Aorta (tissue), 5 donors: ENCODE data around the gene TNFSF13B. TPM values are rescaled to one million over a fixed set of nuclear protein-coding genes. Genes with fewer than 3 reads are reported as not detected.
"Not testable (repeated sequence)": the region's sequence is repeated elsewhere in the genome, so short reads cannot be mapped to it uniquely, and the experiment has no call there.

Experiments used
- ATAC-seq: fragments of 200-7000 bp; cut with Tn5 transposase; one replicate; pipeline ENCODE4 v1.9.1; 2022; ENCODE audit warnings: moderate library complexity; ENCODE audit not compliant: low FRiP score
- DNase-seq, 2 donors: peaks; one replicate each; pipeline ENCODE4 v3.0.0-alpha.2; 2020
- H3K27ac ChIP-seq, 2 donors: one replicate each; pipeline ENCODE4 v1.5.1; 2013; ENCODE audit warnings: low read length in 2 of 2, mild to moderate bottlenecking in 2 of 2, moderate library complexity in 2 of 2, control low read depth in 1 of 2, inconsistent platforms in 1 of 2, low read depth in 1 of 2
- H3K27me3 ChIP-seq, 2 donors: one replicate each; pipeline ENCODE4 v1.6.1; 2013; ENCODE audit warnings: control low read depth in 1 of 2, low read length in 1 of 2, mild to moderate bottlenecking in 1 of 2, moderate library complexity in 1 of 2; ENCODE audit not compliant: insufficient read depth in 2 of 2, control insufficient read depth in 1 of 2
- H3K36me3 ChIP-seq, 2 donors: one replicate each; pipeline ENCODE4 v1.6.1; 2013; ENCODE audit warnings: control low read depth in 1 of 2, low read length in 1 of 2, mild to moderate bottlenecking in 1 of 2; ENCODE audit not compliant: insufficient read depth in 2 of 2, control insufficient read depth in 1 of 2
- H3K4me1 ChIP-seq, 2 donors: one replicate each; pipeline ENCODE4 v1.6.1; 2013; ENCODE audit warnings: low read length in 2 of 2, control low read depth in 1 of 2, mild to moderate bottlenecking in 1 of 2, moderate library complexity in 1 of 2; ENCODE audit not compliant: insufficient read depth in 2 of 2, control insufficient read depth in 1 of 2
- H3K4me3 ChIP-seq, 2 donors: one replicate each; pipeline ENCODE4 v1.5.1; 2013; ENCODE audit warnings: low read length in 2 of 2, control low read depth in 1 of 2, mild to moderate bottlenecking in 1 of 2
- H3K9me3 ChIP-seq: one replicate; pipeline ENCODE4 v1.6.1; 2013; ENCODE audit warnings: mild to moderate bottlenecking, low read length; ENCODE audit not compliant: control insufficient read depth
- WGBS, 2 donors: extraction: QIAGEN DNeasy Blood & Tissue Kit; methylation state at CpG; one replicate each; pipeline ENCODE4 v1.1.7; 2013; 5-methylcytosine and 5-hydroxymethylcytosine counted together
- intact Hi-C, 2 donors: fragments of 100-400 bp; cut with DNase I; formaldehyde crosslinking; loops; one replicate each; pipeline versions ENCODE4 v1.14.2 to v1.15.0; 2022
- polyA plus RNA-seq, 2 donors: library from polyadenylated mRNA; stranded (reverse); fragments of 200-250 nt; gene quantifications; one replicate each; pipeline ENCODE4 v1.2.3, GENCODE V29; 2013
- total RNA-seq, 2 donors: library from RNA; stranded (reverse); fragmentation: NEBNext Ultra II Directional; extraction: Animal tissue kit (Norgen Biotek cat#: 25700); gene quantifications; one replicate each; pipeline ENCODE4 v1.2.1, GENCODE V29; 2021
- donor health status: healthy with polysubstance abuse.
- donor health status: Bipolar disorder and iron deficiency.
- donor health status: DM: no; HTN: no; CAD: no.
- donor health status: DM: no; HTN: no; CAD: no.
- donor health status: DM: yes; HTN: yes; CAD: no.

TNFSF13B gene
- total and polyA plus RNA-seq, 4 donors, result 1.3 to 25.7 (median 11.9) TPM

GRCh38 chr13:108257248-108257647 lies 12.3 kb upstream of the TNFSF13B start:
- H3K4me1 ChIP-seq, result no peaks in the 10 kb centered on the region
- 42 to 46% methylated on average over 2 of the region's 2 CpGs for WGBS, 2 donors
- H3K9me3 ChIP-seq, result no peaks in the 10 kb centered on the region
- no peak for DNase-seq
- no peaks in the 10 kb centered on the region for H3K36me3 ChIP-seq
- H3K27me3 ChIP-seq, result no peaks in the 10 kb centered on the region
- intact Hi-C loops, result no loop called here
- H3K4me3 ChIP-seq, result no peak overlapping the region
- no peak for ATAC-seq
- no peak overlapping the region for H3K27ac ChIP-seq

GRCh38 chr13:108263621-108264355 lies 5.7 kb upstream of the TNFSF13B start:
- intact Hi-C loops, result no loop called here
- Histone ChIP-seq H3K4me3 (no peak overlapping the region), H3K36me3 (no peaks in the 10 kb centered on the region), H3K27me3 (no peaks in the 10 kb centered on the region), H3K4me1 (no peaks in the 10 kb centered on the region), H3K27ac (no peak overlapping the region), H3K9me3 (no peaks in the 10 kb centered on the region)
- WGBS, 2 donors, result 93 to 95% methylated on average over 9 of the region's 9 CpGs
- DNase-seq, result no peak
- no peak for ATAC-seq

GRCh38 chr13:108266321-108266990 lies 3.1 kb upstream of the TNFSF13B start:
- intact Hi-C loops, result no loop called here
- H3K4me1 ChIP-seq, result no peaks in the 10 kb centered on the region
- H3K27me3 ChIP-seq, result no peaks in the 10 kb centered on the region
- no peak overlapping the region for H3K27ac ChIP-seq
- no peaks in the 10 kb centered on the region for H3K36me3 ChIP-seq
- no peak for ATAC-seq
- no peak overlapping the region for H3K4me3 ChIP-seq
- no peaks in the 10 kb centered on the region for H3K9me3 ChIP-seq
- DNase-seq, result no peak
- WGBS, 2 donors, result 83% methylated on average over 10 of the region's 10 CpGs

GRCh38 chr13:108267347-108267746 lies 2.2 kb upstream of the TNFSF13B start:
- H3K4me3 ChIP-seq, result no peak overlapping the region
- no peaks in the 10 kb centered on the region for H3K4me1 ChIP-seq
- H3K27ac ChIP-seq, result no peak overlapping the region
- H3K9me3 ChIP-seq, result no peaks in the 10 kb centered on the region
- no peaks in the 10 kb centered on the region for H3K27me3 ChIP-seq
- DNase-seq (no peak), ATAC-seq (no peak)
- 91% methylated on average over 4 of the region's 4 CpGs for WGBS, 2 donors
- H3K36me3 ChIP-seq, result no peaks in the 10 kb centered on the region
- intact Hi-C loops, result no loop called here

- H3K36me3 ChIP-seq, H3K4me1 ChIP-seq, ATAC-seq, H3K4me3 ChIP-seq, DNase-seq, intact Hi-C loops, H3K27ac ChIP-seq, H3K9me3 ChIP-seq, H3K27me3 ChIP-seq: not testable (repeated sequence)
- 97 to 98% methylated on average over 3 of the region's 3 CpGs for WGBS, 2 donors
Observed at GRCh38 chr13:108267855-108268254, 1.7 kb upstream of the TNFSF13B start.

GRCh38 chr13:108268466-108269112 lies 929 bp upstream of the TNFSF13B start:
- Histone ChIP-seq H3K9me3 (no peaks in the 10 kb centered on the region), H3K27me3 (no peaks in the 10 kb centered on the region), H3K27ac (no peak overlapping the region), H3K4me3 (no peak overlapping the region), H3K36me3 (no peaks in the 10 kb centered on the region), H3K4me1 (no peaks in the 10 kb centered on the region)
- WGBS, 2 donors, result 51 to 65% methylated on average over 4 of the region's 4 CpGs
- intact Hi-C loops, result no loop called here
- DNase-seq (no peak), ATAC-seq (no peak)

- Histone ChIP-seq H3K9me3 (no peaks in the 10 kb centered on the region), H3K4me1 (no peaks in the 10 kb centered on the region), H3K27me3 (no peaks in the 10 kb centered on the region), H3K36me3 (no peaks in the 10 kb centered on the region), H3K4me3 (no peak overlapping the region), H3K27ac (no peak overlapping the region)
- no peak for DNase-seq
- 45 to 49% methylated on average over 3 of the region's 3 CpGs for WGBS, 2 donors
- intact Hi-C loops, result no loop called here
- ATAC-seq, result no peak
Observed at GRCh38 chr13:108270442-108270841, 924 bp downstream of the TNFSF13B start.

GRCh38 chr13:108272333-108272732 lies 2.8 kb downstream of the TNFSF13B start:
- Histone ChIP-seq H3K4me3 (no peak overlapping the region), H3K27me3 (no peaks in the 10 kb centered on the region)
- ATAC-seq, result no peak

More at GRCh38 chr13:108272333-108272732, 2.8 kb downstream of the TNFSF13B start:
- H3K4me1 ChIP-seq, result no peaks in the 10 kb centered on the region
- no peaks in the 10 kb centered on the region for H3K36me3 ChIP-seq
- no peak for DNase-seq
- H3K9me3 ChIP-seq, result no peaks in the 10 kb centered on the region
- H3K27ac ChIP-seq, result no peak overlapping the region
- intact Hi-C loops, result no loop called here
